Nephron progenitor cell (in vitro differentiated cells): Measurements from ENCODE around the gene LKAAEAR1.

Experiments used
- DNase-seq: peaks from one replicate; pipeline ENCODE4 v3.0.0; 2021
- H3K27ac Mint-ChIP-seq: 2 replicates; pipeline ENCODE4 v1.8.0; 2021; ENCODE audit warnings: mild to moderate bottlenecking, moderate library complexity, mixed read lengths
- H3K27me3 Mint-ChIP-seq: 2 replicates; pipeline ENCODE4 v1.8.0; 2021; ENCODE audit warnings: mild to moderate bottlenecking, low read depth, mixed read lengths; ENCODE audit not compliant: poor library complexity
- H3K36me3 Mint-ChIP-seq: 2 replicates; pipeline ENCODE4 v1.8.0; 2021; ENCODE audit warnings: low read depth, mixed read lengths
- H3K4me1 Mint-ChIP-seq: 2 replicates; pipeline ENCODE4 v1.8.0; 2021; ENCODE audit warnings: mixed read lengths
- H3K4me3 Mint-ChIP-seq: 2 replicates; pipeline ENCODE4 v1.8.0; 2021; ENCODE audit warnings: mild to moderate bottlenecking, moderate library complexity, mixed read lengths
- H3K9me3 Mint-ChIP-seq: 2 replicates; pipeline ENCODE4 v1.8.0; 2021; ENCODE audit warnings: mild to moderate bottlenecking, moderate library complexity, mixed read lengths
- TF ChIP-seq, protein P1 (sequence below): fragments of 200-600 bp; sonication (generic); IDR thresholded peaks from 2 replicates; pipeline ENCODE4 v1.5.0; 2021; ENCODE audit warnings: antibody characterized with exemption

LKAAEAR1 gene

GRCh38 chr20:64099086-64099786 is 15.0 kb upstream of the LKAAEAR1 start:
- TF ChIP-seq, protein P1, sequence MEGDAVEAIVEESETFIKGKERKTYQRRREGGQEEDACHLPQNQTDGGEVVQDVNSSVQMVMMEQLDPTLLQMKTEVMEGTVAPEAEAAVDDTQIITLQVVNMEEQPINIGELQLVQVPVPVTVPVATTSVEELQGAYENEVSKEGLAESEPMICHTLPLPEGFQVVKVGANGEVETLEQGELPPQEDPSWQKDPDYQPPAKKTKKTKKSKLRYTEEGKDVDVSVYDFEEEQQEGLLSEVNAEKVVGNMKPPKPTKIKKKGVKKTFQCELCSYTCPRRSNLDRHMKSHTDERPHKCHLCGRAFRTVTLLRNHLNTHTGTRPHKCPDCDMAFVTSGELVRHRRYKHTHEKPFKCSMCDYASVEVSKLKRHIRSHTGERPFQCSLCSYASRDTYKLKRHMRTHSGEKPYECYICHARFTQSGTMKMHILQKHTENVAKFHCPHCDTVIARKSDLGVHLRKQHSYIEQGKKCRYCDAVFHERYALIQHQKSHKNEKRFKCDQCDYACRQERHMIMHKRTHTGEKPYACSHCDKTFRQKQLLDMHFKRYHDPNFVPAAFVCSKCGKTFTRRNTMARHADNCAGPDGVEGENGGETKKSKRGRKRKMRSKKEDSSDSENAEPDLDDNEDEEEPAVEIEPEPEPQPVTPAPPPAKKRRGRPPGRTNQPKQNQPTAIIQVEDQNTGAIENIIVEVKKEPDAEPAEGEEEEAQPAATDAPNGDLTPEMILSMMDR: no peak
- H3K4me1 Mint-ChIP-seq: peaks cover 17% of the 10 kb centered on the region
- no peak overlapping the region for H3K4me3 Mint-ChIP-seq
- H3K36me3 Mint-ChIP-seq: peaks cover 6% of the 10 kb centered on the region
- peaks cover 45% of the 10 kb centered on the region for H3K27me3 Mint-ChIP-seq
- no peak for DNase-seq
- peaks cover 6% of the 10 kb centered on the region for H3K9me3 Mint-ChIP-seq
- H3K27ac Mint-ChIP-seq: no peak overlapping the region

DNA sequence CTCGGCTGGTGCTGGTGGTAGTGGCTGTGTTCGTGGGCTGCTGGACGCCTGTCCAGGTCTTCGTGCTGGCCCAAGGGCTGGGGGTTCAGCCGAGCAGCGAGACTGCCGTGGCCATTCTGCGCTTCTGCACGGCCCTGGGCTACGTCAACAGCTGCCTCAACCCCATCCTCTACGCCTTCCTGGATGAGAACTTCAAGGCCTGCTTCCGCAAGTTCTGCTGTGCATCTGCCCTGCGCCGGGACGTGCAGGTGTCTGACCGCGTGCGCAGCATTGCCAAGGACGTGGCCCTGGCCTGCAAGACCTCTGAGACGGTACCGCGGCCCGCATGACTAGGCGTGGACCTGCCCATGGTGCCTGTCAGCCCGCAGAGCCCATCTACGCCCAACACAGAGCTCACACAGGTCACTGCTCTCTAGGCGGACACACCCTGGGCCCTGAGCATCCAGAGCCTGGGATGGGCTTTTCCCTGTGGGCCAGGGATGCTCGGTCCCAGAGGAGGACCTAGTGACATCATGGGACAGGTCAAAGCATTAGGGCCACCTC is 14.3 kb upstream of the LKAAEAR1 start:
- no peak overlapping the region for H3K4me3 Mint-ChIP-seq
- TF ChIP-seq, protein P1: no peak
- H3K27ac Mint-ChIP-seq: no peak overlapping the region
- DNase-seq: no peak
- peaks cover 6% of the 10 kb centered on the region for H3K36me3 Mint-ChIP-seq
- peaks cover 6% of the 10 kb centered on the region for H3K9me3 Mint-ChIP-seq
- H3K4me1 Mint-ChIP-seq: peaks cover 10% of the 10 kb centered on the region
- H3K27me3 Mint-ChIP-seq: peaks cover 39% of the 10 kb centered on the region

DNA sequence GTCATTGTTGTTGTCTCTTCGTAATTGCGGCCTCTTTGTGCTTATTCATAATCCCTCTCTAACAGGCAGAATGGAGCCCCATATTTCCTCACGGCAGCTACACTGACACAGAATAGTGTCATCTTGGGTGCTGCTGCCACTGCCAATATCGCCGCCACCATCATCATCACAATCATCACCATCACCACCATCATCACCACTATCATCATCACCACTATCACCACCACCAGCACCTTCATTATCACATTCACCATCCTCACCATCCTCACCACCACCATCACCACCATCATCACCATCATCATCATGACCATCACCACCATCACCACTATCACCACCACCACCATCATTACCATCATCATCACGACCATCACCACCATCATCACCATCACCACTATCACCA is 12.3 kb upstream of the LKAAEAR1 start:
- H3K36me3 Mint-ChIP-seq: peaks cover 6% of the 10 kb centered on the region
- no peak for DNase-seq
- H3K27me3 Mint-ChIP-seq: peaks cover 35% of the 10 kb centered on the region
- TF ChIP-seq, protein P1: no peak
- H3K4me3 Mint-ChIP-seq: no peak overlapping the region
- H3K4me1 Mint-ChIP-seq: peaks cover 6% of the 10 kb centered on the region
- no peak overlapping the region for H3K27ac Mint-ChIP-seq
- H3K9me3 Mint-ChIP-seq: peaks cover 6% of the 10 kb centered on the region

GRCh38 chr20:64095927-64096326 is 11.7 kb upstream of the LKAAEAR1 start:
- Mint-ChIP-seq H3K36me3 (peaks cover 6% of the 10 kb centered on the region), H3K27me3 (peaks cover 32% of the 10 kb centered on the region), H3K9me3 (peaks cover 6% of the 10 kb centered on the region), H3K4me1 (peaks cover 6% of the 10 kb centered on the region), H3K27ac (no peak overlapping the region), H3K4me3 (no peak overlapping the region)
- no peak for DNase-seq
- TF ChIP-seq, protein P1: no peak

GRCh38 chr20:64095455-64095854 is 11.3 kb upstream of the LKAAEAR1 start:
- Mint-ChIP-seq H3K4me3 (no peak overlapping the region), H3K27me3 (peaks cover 27% of the 10 kb centered on the region), H3K9me3 (peaks cover 6% of the 10 kb centered on the region), H3K4me1 (peaks cover 6% of the 10 kb centered on the region), H3K36me3 (peaks cover 6% of the 10 kb centered on the region), H3K27ac (no peak overlapping the region)
- TF ChIP-seq, protein P1: no peak
- no peak for DNase-seq

DNA sequence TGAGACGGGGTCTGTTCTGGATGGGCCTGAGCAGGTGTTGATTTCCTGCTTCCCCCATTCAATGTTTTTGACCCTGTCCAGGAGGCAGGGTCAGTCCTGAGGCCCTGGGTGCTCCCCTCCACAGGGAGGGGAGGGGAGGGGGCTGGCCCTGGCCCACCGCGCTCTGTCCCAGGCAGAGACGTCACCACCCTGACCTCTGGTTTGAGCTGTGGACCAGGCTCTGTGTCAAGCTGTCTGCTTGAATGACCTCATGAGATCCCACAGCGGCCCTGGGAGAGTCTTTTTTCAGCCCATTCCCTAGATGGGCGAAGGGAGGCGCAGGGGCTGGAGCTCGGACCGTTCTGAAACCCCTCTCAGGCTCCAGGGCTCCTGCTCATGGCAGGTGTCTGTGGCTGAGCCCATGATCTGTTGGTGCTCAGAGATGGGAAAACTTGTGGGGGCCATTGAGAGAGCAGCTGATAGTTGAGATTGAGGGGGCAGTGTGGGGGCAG is 8.9 kb upstream of the LKAAEAR1 start:
- Mint-ChIP-seq H3K27me3 (peaks cover 46% of the 10 kb centered on the region), H3K36me3 (peaks cover 6% of the 10 kb centered on the region), H3K27ac (no peak overlapping the region), H3K9me3 (peaks cover 11% of the 10 kb centered on the region), H3K4me1 (peaks cover 6% of the 10 kb centered on the region), H3K4me3 (no peak overlapping the region)
- no peak for DNase-seq
- TF ChIP-seq, protein P1: no peak
